WTC11 (cell line): ENCODE measurements around the gene AJAP1. TPM values are rescaled to one million over a fixed set of nuclear protein-coding genes. Genes with fewer than 3 reads are reported as not detected.

Source experiments
- ATAC-seq: fragments of 200-7000 bp; cut with Tn5 transposase; 2 replicates; pipeline ENCODE4 v1.10.0; 2021; ENCODE audit warnings: mild to moderate bottlenecking, moderate library complexity
- CTCF ChIA-PET: fragments of 300-600 bp; sonication (Branson Sonifier 250); formaldehyde crosslinking; loops from one replicate; lab custom pipeline; 2021; ENCODE audit warnings: antibody characterized with exemption; lab: Charles Lee
- POLR2A ChIA-PET: fragments of 350-600 bp; sonication (Branson Sonifier 250); formaldehyde crosslinking; loops from one replicate; lab custom pipeline; 2021; ENCODE audit warnings: antibody characterized with exemption; lab: Charles Lee
- DNase-seq: peaks from one replicate; pipeline ENCODE4 v3.0.0; 2021; ENCODE audit warnings: low spot score
- H3K27ac Mint-ChIP-seq: 2 replicates; pipeline ENCODE4 v1.8.0; 2021; ENCODE audit warnings: mixed read lengths
- H3K27me3 Mint-ChIP-seq: 2 replicates; pipeline ENCODE4 v1.8.0; 2021; ENCODE audit warnings: low read depth, mild to moderate bottlenecking, moderate library complexity, mixed read lengths
- H3K36me3 Mint-ChIP-seq: 2 replicates; pipeline ENCODE4 v1.8.0; 2021; ENCODE audit warnings: mixed read lengths
- H3K4me1 Mint-ChIP-seq: 2 replicates; pipeline ENCODE4 v1.8.0; 2022; ENCODE audit warnings: mixed read lengths
- H3K4me3 Mint-ChIP-seq: 2 replicates; pipeline ENCODE4 v1.8.0; 2021; ENCODE audit warnings: mild to moderate bottlenecking, moderate library complexity, mixed read lengths
- H3K9me3 Mint-ChIP-seq: 2 replicates; pipeline ENCODE4 v1.8.0; 2021; ENCODE audit warnings: mixed read lengths
- AFF4 ChIP-seq: sonication (generic); formaldehyde crosslinking; IDR thresholded peaks from 2 replicates; pipeline ENCODE4 v1.8.1; 2023; ENCODE audit warnings: mild to moderate bottlenecking, missing genetic modification reagents, borderline replicate concordance
- ATF1 ChIP-seq: sonication (generic); formaldehyde crosslinking; IDR thresholded peaks from 2 replicates; pipeline ENCODE4 v1.8.1; 2023; ENCODE audit warnings: mild to moderate bottlenecking, moderate library complexity, missing genetic modification reagents
- CTCF ChIP-seq: fragments of 200-600 bp; IDR thresholded peaks from 2 replicates; pipeline ENCODE4 v1.8.0; 2022; ENCODE audit warnings: antibody characterized with exemption
- EMX1 ChIP-seq: fragments of 250-450 bp; sonication (Bioruptor Pico); IDR thresholded peaks from 2 replicates; pipeline ENCODE4 v1.8.0; 2021; ENCODE audit warnings: mild to moderate bottlenecking
- GTF2I ChIP-seq: fragments of 250-450 bp; sonication (Bioruptor Pico); conservative IDR thresholded peaks from 2 replicates; pipeline ENCODE4 v1.4.0; 2021; ENCODE audit warnings: mild to moderate bottlenecking
- JAZF1 ChIP-seq: fragments of 250-450 bp; sonication (Bioruptor Pico); IDR thresholded peaks from 2 replicates; pipeline ENCODE4 v1.9.0; 2021; ENCODE audit warnings: moderate library complexity, mild to moderate bottlenecking, inconsistent platforms
- KAT7 ChIP-seq: sonication (generic); formaldehyde crosslinking; IDR thresholded peaks from 2 replicates; pipeline ENCODE4 v1.8.1; 2023; ENCODE audit warnings: missing genetic modification reagents, mild to moderate bottlenecking, borderline replicate concordance
- MAX ChIP-seq: sonication (generic); formaldehyde crosslinking; IDR thresholded peaks from 2 replicates; pipeline ENCODE4 v1.8.0; 2022; ENCODE audit warnings: mild to moderate bottlenecking, missing genetic modification reagents
- NFATC4 ChIP-seq: fragments of 250-450 bp; sonication (Bioruptor Pico); IDR thresholded peaks from 2 replicates; pipeline ENCODE4 v1.9.0; 2021; ENCODE audit warnings: mild to moderate bottlenecking
- NFE2L1 ChIP-seq: sonication (generic); formaldehyde crosslinking; IDR thresholded peaks from 2 replicates; pipeline ENCODE4 v1.8.1; 2023; ENCODE audit warnings: missing genetic modification reagents
- NR2C2 ChIP-seq: sonication (generic); formaldehyde crosslinking; IDR thresholded peaks from 2 replicates; pipeline ENCODE4 v1.8.0; 2022; ENCODE audit warnings: mild to moderate bottlenecking, missing genetic modification reagents
- PRRX2 ChIP-seq: fragments of 250-450 bp; sonication (Bioruptor Pico); IDR thresholded peaks from 2 replicates; pipeline ENCODE4 v1.8.0; 2021; ENCODE audit warnings: mild to moderate bottlenecking
- SMAD4 ChIP-seq: sonication (generic); formaldehyde crosslinking; IDR thresholded peaks from 2 replicates; pipeline ENCODE4 v1.8.0; 2022; ENCODE audit warnings: mild to moderate bottlenecking, missing genetic modification reagents
- STAT6 ChIP-seq: sonication (generic); formaldehyde crosslinking; conservative IDR thresholded peaks from 2 replicates; pipeline ENCODE4 v1.8.1; 2023; ENCODE audit warnings: mild to moderate bottlenecking, low read depth, missing genetic modification reagents, moderate library complexity
- TEAD4 ChIP-seq: sonication (generic); formaldehyde crosslinking; IDR thresholded peaks from 2 replicates; pipeline ENCODE4 v1.8.0; 2022; ENCODE audit warnings: mild to moderate bottlenecking, missing genetic modification reagents
- ZNF232 ChIP-seq: sonication (generic); formaldehyde crosslinking; IDR thresholded peaks from 2 replicates; pipeline ENCODE4 v1.8.0; 2022; ENCODE audit warnings: mild to moderate bottlenecking, missing genetic modification reagents
- ZNF671 ChIP-seq: fragments of 250-450 bp; sonication (Bioruptor Pico); IDR thresholded peaks from 2 replicates; pipeline ENCODE4 v1.8.0; 2021; ENCODE audit warnings: mild to moderate bottlenecking
- total RNA-seq: library from RNA; stranded (reverse); gene quantifications from 3 replicates; pipeline ENCODE4 v1.2.3, GENCODE V29; 2021
- TF ChIP-seq, protein P1 (sequence below): fragments of 250-450 bp; sonication (Bioruptor Pico); conservative IDR thresholded peaks from 2 replicates; pipeline ENCODE4 v1.9.0; 2021; ENCODE audit warnings: mild to moderate bottlenecking

Gene AJAP1
- total RNA-seq, 1 experiment from 2014 or later = 2.1 TPM

DNA sequence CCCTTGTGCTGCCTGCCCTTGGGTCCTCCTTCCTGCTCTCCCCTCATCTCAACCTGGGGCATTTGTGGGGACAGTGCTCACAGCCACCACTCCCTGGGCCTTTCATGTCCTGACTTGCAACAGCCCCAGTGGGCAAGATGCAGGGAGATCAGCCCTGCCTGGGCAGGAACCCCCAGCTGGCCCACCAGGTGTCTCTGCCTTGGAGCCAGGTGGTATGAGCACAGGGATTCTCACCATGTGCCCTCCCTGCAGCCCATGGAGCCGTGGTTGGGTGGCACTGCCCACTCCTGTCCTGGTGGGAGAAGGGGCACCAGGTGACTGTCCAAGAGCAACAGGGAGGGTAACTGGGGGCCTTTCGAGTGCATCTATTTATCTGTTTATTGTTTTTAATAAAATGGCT lies 100.4 kb downstream of the AJAP1 start (continued):
- no peak for TF ChIP-seq AFF4 (CRISPR knock-in tag)

GRCh38 chr1:4755301-4755845 lies 101.0 kb downstream of the AJAP1 start:
- ChIA-PET CTCF (no interaction called here), POLR2A (no interaction called here)
- ATAC-seq (no peak), DNase-seq (no peak)
- Mint-ChIP-seq H3K4me1 (no peaks in the 10 kb centered on the region), H3K4me3 (no peak overlapping the region), H3K27ac (no peak overlapping the region), H3K27me3 (peaks cover 7% of the 10 kb centered on the region), H3K36me3 (peaks cover 65% of the 10 kb centered on the region), H3K9me3 (peaks cover 64% of the 10 kb centered on the region)
- TF ChIP-seq EMX1 (CRISPR knock-in tag) (no peak), MAX (CRISPR knock-in tag) (no peak), GTF2I (CRISPR knock-in tag) (no peak), SMAD4 (CRISPR knock-in tag) (no peak), CTCF (no peak), NFATC4 (CRISPR knock-in tag) (no peak), ZNF232 (CRISPR knock-in tag) (no peak)

DNA sequence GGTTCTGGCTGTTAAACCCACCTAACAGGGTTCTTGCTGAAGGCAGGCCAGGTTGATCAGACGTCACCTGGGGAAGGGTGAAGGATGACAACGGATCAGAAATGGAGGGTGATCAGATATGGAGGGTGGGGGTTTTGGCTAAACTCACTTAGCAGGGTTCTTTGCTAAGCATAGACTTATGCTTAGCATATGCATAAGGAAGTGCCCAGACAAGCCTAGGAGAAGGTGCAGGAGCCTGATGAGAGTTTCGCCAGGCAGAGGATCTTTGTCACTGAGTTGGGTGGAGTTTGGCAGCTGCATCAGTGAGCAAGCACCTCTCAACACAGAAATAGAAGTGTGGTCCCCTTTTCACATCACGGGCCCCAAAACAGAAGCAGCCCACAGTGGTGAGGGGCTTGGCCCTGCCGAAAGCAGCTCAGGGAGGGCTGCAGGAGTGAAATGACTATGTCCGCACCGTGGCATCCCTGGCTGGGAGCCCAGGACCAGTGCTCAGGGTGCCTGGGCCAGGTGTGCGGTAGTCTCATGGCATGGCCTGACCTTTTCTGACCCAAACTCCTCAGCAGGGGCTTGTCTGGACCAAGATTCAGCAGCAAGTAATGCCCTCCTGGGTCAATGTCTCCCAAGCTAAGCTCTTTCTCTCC lies 101.6 kb downstream of the AJAP1 start:
- CTCF ChIA-PET = no interaction called here
- peaks cover 67% of the 10 kb centered on the region for H3K9me3 Mint-ChIP-seq
- no peak for DNase-seq

More for the DNA sequence above, 101.6 kb downstream of the AJAP1 start:
- H3K27me3 Mint-ChIP-seq = peaks cover 3% of the 10 kb centered on the region
- ATAC-seq = no peak
- TF ChIP-seq JAZF1 = no peak
- no peak for TF ChIP-seq PRRX2 (CRISPR knock-in tag)
- no peak for TF ChIP-seq ATF1
- no peak for TF ChIP-seq CTCF
- no peak for TF ChIP-seq NFE2L1 (CRISPR knock-in tag)
- TF ChIP-seq NR2C2 = no peak
- no peak for TF ChIP-seq ZNF671 (CRISPR knock-in tag)
- no peak for TF ChIP-seq KAT7 (CRISPR knock-in tag)
- no peak for TF ChIP-seq TEAD4 (CRISPR knock-in tag)
- TF ChIP-seq, protein P1, sequence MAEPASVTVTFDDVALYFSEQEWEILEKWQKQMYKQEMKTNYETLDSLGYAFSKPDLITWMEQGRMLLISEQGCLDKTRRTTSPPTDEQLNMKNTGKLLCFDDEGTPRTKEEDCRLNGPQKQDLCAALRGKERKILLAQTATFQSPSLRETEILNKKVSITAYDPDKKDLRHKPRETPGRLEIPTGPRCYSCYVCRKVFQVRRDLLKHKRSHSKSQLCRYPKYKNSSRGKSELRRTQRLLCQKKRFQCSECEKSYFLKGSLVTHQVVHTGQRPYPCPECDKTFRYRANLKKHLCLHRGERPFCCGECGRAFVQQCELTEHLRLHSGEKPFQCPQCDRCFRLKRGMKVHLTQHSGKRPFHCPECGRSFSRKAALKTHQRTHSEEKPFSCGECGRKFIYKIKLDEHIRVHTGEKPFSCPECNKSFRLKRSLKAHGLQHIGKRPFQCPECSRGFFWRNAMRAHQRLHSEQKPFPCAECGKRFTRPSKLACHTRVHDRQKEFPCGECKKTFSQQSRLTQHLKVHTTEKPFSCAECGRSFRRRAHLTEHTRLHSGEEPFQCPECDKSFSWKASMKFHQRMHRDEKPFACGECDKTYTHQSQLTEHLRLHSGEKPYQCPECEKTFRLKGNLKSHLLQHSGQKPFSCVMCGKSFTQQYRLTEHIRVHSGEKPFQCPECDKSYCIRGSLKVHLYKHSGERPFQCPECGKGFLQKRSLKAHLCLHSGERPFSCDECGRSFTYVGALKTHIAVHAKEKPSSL (CRISPR knock-in tag) = no peak
- TF ChIP-seq STAT6 (CRISPR knock-in tag) = no peak
- H3K4me1 Mint-ChIP-seq = no peaks in the 10 kb centered on the region
- no peak overlapping the region for H3K27ac Mint-ChIP-seq
- H3K36me3 Mint-ChIP-seq = peaks cover 68% of the 10 kb centered on the region
- no peak overlapping the region for H3K4me3 Mint-ChIP-seq
- POLR2A ChIA-PET = no interaction called here
